Esophagus squamous epithelium (tissue), 4 donors: ENCODE measurements around the gene MED15.

ENCODE experiments used
- POLR2A ChIP-seq, 4 donors: fragments of 450-650 bp; IDR thresholded peaks; one replicate each; pipeline ENCODE4 v1.6.1; 2017; ENCODE audit warnings: antibody characterized with exemption in 4 of 4, mild to moderate bottlenecking in 4 of 4, moderate library complexity in 3 of 4
- TF ChIP-seq, protein P1 (sequence below), 6 experiments: fragments of 450-650 bp in 4 of 6; fragments of 200-600 bp in 2 of 6; sonication (generic) in 2 of 6; IDR thresholded peaks; one replicate each; pipeline ENCODE4 v1.5.1; 2016 to 2019; ENCODE audit warnings: antibody characterized with exemption in 6 of 6, mild to moderate bottlenecking in 4 of 6, moderate library complexity in 4 of 6

DNA sequence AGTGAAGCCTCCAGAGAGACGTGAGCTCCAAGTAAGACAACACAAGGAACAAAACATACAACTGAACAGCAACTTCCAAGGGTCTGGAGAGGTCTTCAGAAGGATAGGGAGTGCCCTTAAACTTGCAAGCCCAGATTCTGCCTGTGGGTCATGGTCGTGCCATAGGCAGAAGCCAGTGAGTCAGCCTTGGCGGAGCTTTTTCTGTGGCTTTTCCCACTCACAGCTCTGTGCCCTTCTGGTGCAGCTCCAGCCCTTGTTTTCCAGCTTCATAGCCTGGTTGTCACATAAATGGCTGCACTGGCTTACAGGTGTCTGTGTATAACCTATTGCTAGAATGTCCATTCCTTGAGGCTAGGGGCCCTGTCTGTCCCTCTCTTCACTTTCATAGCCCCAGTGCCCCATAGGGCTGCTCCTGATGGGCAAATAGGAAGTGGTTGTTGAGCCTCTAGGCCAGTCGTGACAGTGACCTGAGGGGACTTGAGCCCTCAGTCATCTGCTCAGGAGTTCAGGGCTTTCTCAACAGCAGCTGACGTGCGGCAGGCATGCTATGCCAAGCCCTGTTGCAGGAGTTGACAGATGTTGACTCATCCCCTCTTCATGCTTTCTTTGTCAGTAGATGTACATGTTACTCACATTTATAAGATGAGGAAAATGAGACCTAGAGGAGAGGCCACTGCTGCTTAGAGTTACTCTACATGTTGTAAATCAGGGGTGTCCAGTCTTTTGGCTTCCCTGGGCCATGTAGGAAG is 7.4 kb downstream of the MED15 start:
- TF ChIP-seq, protein P1, sequence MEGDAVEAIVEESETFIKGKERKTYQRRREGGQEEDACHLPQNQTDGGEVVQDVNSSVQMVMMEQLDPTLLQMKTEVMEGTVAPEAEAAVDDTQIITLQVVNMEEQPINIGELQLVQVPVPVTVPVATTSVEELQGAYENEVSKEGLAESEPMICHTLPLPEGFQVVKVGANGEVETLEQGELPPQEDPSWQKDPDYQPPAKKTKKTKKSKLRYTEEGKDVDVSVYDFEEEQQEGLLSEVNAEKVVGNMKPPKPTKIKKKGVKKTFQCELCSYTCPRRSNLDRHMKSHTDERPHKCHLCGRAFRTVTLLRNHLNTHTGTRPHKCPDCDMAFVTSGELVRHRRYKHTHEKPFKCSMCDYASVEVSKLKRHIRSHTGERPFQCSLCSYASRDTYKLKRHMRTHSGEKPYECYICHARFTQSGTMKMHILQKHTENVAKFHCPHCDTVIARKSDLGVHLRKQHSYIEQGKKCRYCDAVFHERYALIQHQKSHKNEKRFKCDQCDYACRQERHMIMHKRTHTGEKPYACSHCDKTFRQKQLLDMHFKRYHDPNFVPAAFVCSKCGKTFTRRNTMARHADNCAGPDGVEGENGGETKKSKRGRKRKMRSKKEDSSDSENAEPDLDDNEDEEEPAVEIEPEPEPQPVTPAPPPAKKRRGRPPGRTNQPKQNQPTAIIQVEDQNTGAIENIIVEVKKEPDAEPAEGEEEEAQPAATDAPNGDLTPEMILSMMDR (IDR thresholded peaks at IDR 0.05), result no peak
- TF ChIP-seq POLR2A (IDR thresholded peaks at IDR 0.05), result no peak
